Body of pancreas (tissue), 4 donors: ENCODE data around the gene CDKAL1. TPM values are rescaled to one million over a fixed set of nuclear protein-coding genes. Genes with fewer than 3 reads are reported as not detected.

Experiments used
- ATAC-seq: fragments of 150-250 bp; one replicate; pipeline ENCODE4 v1.9.1; 2016
- DNase-seq, 4 donors: peaks; one replicate each; pipeline ENCODE4 v3.0.0-alpha.2; 2019
- H3K27ac ChIP-seq, 4 donors: fragments of 200-600 bp; sonication (generic); 1 replicate in 3 of 4; 2 replicates in 1 of 4; pipeline versions ENCODE4 v1.5.1 to v1.6.1; 2016 to 2019; ENCODE audit warnings: mild to moderate bottlenecking in 1 of 4, mixed read lengths in 1 of 4, moderate library complexity in 1 of 4
- H3K27me3 ChIP-seq, 2 donors: fragments of 200-600 bp; sonication (generic); one replicate each; pipeline ENCODE4 v1.6.0; 2016; ENCODE audit warnings: mild to moderate bottlenecking in 1 of 2
- H3K36me3 ChIP-seq, 2 donors: fragments of 200-600 bp; sonication (generic); replicated peaks in 1 of 2; 2 replicates each; pipeline ENCODE4 v1.5.1; 2016; ENCODE audit warnings: low read depth in 2 of 2; ENCODE audit not compliant: insufficient read depth in 1 of 2
- H3K4me1 ChIP-seq: fragments of 200-600 bp; sonication (generic); one replicate; pipeline ENCODE4 v1.6.0; 2016
- H3K4me3 ChIP-seq, 2 donors: fragments of 200-600 bp; sonication (generic); 1 replicate in 1 of 2; 2 replicates in 1 of 2; pipeline ENCODE4 v1.5.1; 2016 to 2019
- H3K9me3 ChIP-seq, 3 donors: fragments of 200-600 bp; sonication (generic); 1 replicate in 2 of 3; 2 replicates in 1 of 3; pipeline ENCODE4 v1.5.1; 2016
- CTCF ChIP-seq, 7 experiments: fragments of 450-650 bp in 4 of 7; fragments of 200-600 bp in 3 of 7; sonication (generic) in 3 of 7; IDR thresholded peaks; one replicate each; pipeline ENCODE4 v1.5.1; 2016 to 2019; ENCODE audit warnings: antibody characterized with exemption in 7 of 7
- POLR2A ChIP-seq, 3 donors: fragments of 450-650 bp; IDR thresholded peaks; one replicate each; pipeline ENCODE4 v1.6.1; 2016; ENCODE audit warnings: antibody characterized with exemption in 3 of 3, mild to moderate bottlenecking in 2 of 3
- WGBS, 2 donors: methylation state at CpG; one replicate each; pipeline ENCODE4 v1.1.5; 2017; 5-methylcytosine and 5-hydroxymethylcytosine counted together
- intact Hi-C: fragments of 100-400 bp; cut with DNase I; formaldehyde crosslinking; loops from one replicate; pipeline ENCODE4 v1.15.1; 2023
- total RNA-seq, 2 donors: library from RNA; depleted of rRNA; stranded (reverse); fragments of >200 nt; gene quantifications; one replicate each; pipeline ENCODE4 v1.1.0, GENCODE V29; 2016

Gene CDKAL1
- total RNA-seq, 2 donors from 2014 or later: 16.3 to 18.1 TPM

GRCh38 chr6:21219856-21220255, 685.6 kb downstream of the CDKAL1 start:
- no peaks in the 10 kb centered on the region for H3K9me3 ChIP-seq
- no peak overlapping the region for H3K4me3 ChIP-seq
- intact Hi-C loops: no loop called here
- DNase-seq (no peak), ATAC-seq (no peak)
- WGBS, 2 donors: 41 to 72% methylated on average over 7 of the region's 7 CpGs
- H3K36me3 ChIP-seq: no peaks in the 10 kb centered on the region
- H3K4me1 ChIP-seq: no peaks in the 10 kb centered on the region
- H3K27ac ChIP-seq: peak overlapping the region in 3 of 4 donors; percentile 44 to 52 (median 44)
- TF ChIP-seq POLR2A (IDR thresholded peaks at IDR 0.05) (no peak), CTCF (IDR thresholded peaks at IDR 0.05) (no peak)
- no peaks in the 10 kb centered on the region for H3K27me3 ChIP-seq

- H3K4me1 ChIP-seq: no peaks in the 10 kb centered on the region
- no peaks in the 10 kb centered on the region for H3K9me3 ChIP-seq
- intact Hi-C loops: no loop called here
- H3K36me3 ChIP-seq: no peaks in the 10 kb centered on the region
- peak; percentile 77 for ATAC-seq
- 49 to 60% methylated on average over 5 of the region's 5 CpGs for WGBS, 2 donors
- peak in 2 of 4 donors; percentile 8 to 24 for DNase-seq
- H3K4me3 ChIP-seq: no peak overlapping the region
- peak overlapping the region in 3 of 4 donors; percentile 44 to 52 (median 44) for H3K27ac ChIP-seq
- no peaks in the 10 kb centered on the region for H3K27me3 ChIP-seq
- TF ChIP-seq CTCF (IDR thresholded peaks at IDR 0.05): no peak
- no peak for TF ChIP-seq POLR2A (IDR thresholded peaks at IDR 0.05)
Measured at GRCh38 chr6:21220271-21220987, 686.2 kb downstream of the CDKAL1 start.

- intact Hi-C loops: no loop called here
- Histone ChIP-seq H3K27ac (no peak overlapping the region), H3K36me3 (no peaks in the 10 kb centered on the region), H3K4me1 (no peaks in the 10 kb centered on the region), H3K27me3 (no peaks in the 10 kb centered on the region), H3K4me3 (no peak overlapping the region), H3K9me3 (no peaks in the 10 kb centered on the region)
- DNase-seq (no peak), ATAC-seq (no peak)
- WGBS, 2 donors: 96 to 98% methylated on average over 6 to 7 of the region's 7 CpGs
- TF ChIP-seq CTCF (IDR thresholded peaks at IDR 0.05): no peak
Measured at GRCh38 chr6:21222656-21223055, 688.4 kb downstream of the CDKAL1 start.

DNA sequence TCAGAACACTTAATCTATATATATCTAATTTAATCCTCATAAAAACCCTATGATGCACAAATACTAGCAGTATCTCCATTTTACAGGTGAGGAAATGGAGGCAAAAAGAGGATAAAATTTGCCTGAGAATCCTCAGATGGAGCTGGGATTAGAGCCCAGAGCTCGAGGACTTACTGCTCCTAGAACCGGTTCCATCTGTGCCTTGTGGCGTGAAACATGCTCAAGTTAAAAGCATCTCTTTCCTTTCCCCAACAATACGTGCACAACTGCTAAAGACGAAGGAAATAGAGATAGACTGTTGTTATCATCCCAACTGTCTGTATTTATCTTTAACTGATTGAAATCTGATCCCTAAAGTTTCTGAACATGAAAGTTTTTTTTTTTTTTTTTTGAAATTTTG, 691.7 kb downstream of the CDKAL1 start:
- Histone ChIP-seq H3K36me3 (no peaks in the 10 kb centered on the region), H3K4me3 (no peak overlapping the region), H3K9me3 (no peaks in the 10 kb centered on the region), H3K27me3 (no peaks in the 10 kb centered on the region), H3K27ac (no peak overlapping the region), H3K4me1 (no peaks in the 10 kb centered on the region)
- intact Hi-C loops: no loop called here
- 89 to 92% methylated on average over 5 of the region's 5 CpGs for WGBS, 2 donors
- ATAC-seq (no peak), DNase-seq (no peak)
- TF ChIP-seq POLR2A (IDR thresholded peaks at IDR 0.05): no peak
- no peak for TF ChIP-seq CTCF (IDR thresholded peaks at IDR 0.05)

GRCh38 chr6:21227486-21227885, 693.2 kb downstream of the CDKAL1 start:
- Histone ChIP-seq H3K9me3 (no peaks in the 10 kb centered on the region), H3K36me3 (peaks cover 0 to 2% of the 10 kb centered on the region in 2 donors), H3K27me3 (no peaks in the 10 kb centered on the region), H3K4me3 (no peak overlapping the region), H3K4me1 (no peaks in the 10 kb centered on the region), H3K27ac (no peak overlapping the region)
- TF ChIP-seq POLR2A (IDR thresholded peaks at IDR 0.05): no peak
- no peak for TF ChIP-seq CTCF (IDR thresholded peaks at IDR 0.05)
- intact Hi-C loops: no loop called here
- 82 to 85% methylated on average over 6 of the region's 6 CpGs for WGBS, 2 donors
- DNase-seq (no peak), ATAC-seq (no peak)
